ENCODE measurements around the gene FAM186B. TPM values are rescaled to one million over a fixed set of nuclear protein-coding genes. Genes with fewer than 3 reads are reported as not detected.

Gene FAM186B
- total RNA-seq, 1 donor from 2014 or later, result not detected

DNA sequence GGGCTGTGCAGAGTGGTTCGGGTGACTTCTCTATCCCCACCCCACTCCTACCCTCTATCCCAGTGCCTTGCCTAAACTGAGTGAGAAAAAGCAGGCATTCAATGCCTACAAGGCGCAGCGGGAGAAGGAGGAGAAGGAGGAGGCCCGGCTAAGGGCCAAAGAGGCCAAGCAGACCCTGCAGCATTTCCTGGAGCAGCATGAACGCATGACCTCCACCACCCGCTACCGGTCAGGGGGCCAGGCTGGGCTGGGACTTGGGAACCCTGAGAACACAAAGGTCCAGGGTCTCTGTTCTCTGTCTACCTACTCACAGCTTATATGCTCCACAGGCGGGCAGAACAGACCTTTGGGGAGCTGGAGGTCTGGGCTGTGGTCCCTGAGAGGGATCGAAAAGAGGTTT, 29.6 kb upstream of the FAM186B start:
- H3K4me3 ChIP-seq (ENCODE audit: low read depth, low read length), result no peak overlapping the region
- DNase-seq (ENCODE audit: low read depth), result no peak
- TF ChIP-seq CTCF (conservative IDR thresholded peaks at IDR 0.05; ENCODE audit: low read depth, low read length), result no peak

DNA sequence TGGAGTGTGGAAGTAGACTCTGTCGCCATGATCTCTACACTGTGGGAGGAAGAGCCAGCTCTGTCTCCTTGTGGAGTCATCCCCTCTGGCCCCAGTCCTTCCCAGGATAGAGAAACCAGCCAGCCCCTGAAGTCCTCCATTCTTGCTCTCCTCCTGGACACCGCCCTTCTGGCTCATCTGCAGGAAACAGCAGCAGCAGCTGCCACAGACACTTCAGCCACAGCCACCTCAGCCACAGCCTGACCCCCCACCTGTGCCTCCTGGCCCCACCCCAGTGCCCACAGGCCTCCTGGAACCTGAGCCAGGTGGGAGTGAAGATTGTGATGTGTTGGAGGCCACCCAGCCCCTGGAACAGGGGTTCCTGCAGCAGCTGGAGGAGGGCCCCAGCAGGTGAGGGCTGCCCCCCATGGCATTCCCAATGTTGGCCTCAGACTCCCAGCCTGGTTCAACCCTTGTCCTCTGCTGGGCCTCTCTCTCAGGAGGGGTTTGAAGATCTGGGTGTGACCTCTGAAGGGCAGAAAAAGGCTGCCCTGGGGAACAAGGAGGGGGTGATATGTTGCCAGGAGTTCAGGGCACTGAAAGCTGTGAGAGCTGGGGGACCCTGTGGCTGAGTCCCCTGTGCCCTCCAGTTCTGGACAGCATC, 28.4 kb upstream of the FAM186B start:
- no peak for TF ChIP-seq CTCF (conservative IDR thresholded peaks at IDR 0.05; ENCODE audit: low read depth, low read length)
- no peak for DNase-seq (ENCODE audit: low read depth)
- H3K4me3 ChIP-seq (ENCODE audit: low read depth, low read length), result no peak overlapping the region

GRCh38 chr12:49632986-49633702, 27.7 kb upstream of the FAM186B start:
- TF ChIP-seq CTCF (conservative IDR thresholded peaks at IDR 0.05; ENCODE audit: low read depth, low read length), result no peak
- no peak overlapping the region for H3K4me3 ChIP-seq (ENCODE audit: low read depth, low read length)
- no peak for DNase-seq (ENCODE audit: low read depth)

- no peak overlapping the region for H3K4me3 ChIP-seq (ENCODE audit: low read depth, low read length)
- no peak for DNase-seq (ENCODE audit: low read depth)
- TF ChIP-seq CTCF (conservative IDR thresholded peaks at IDR 0.05; ENCODE audit: low read depth, low read length), result no peak
Observed at GRCh38 chr12:49632401-49632800, 27.0 kb upstream of the FAM186B start.

GRCh38 chr12:49631336-49631907, 26.0 kb upstream of the FAM186B start:
- DNase-seq (ENCODE audit: low read depth), result no peak
- no peak for TF ChIP-seq CTCF (conservative IDR thresholded peaks at IDR 0.05; ENCODE audit: low read depth, low read length)
- no peak overlapping the region for H3K4me3 ChIP-seq (ENCODE audit: low read depth, low read length)

- no peak for TF ChIP-seq CTCF (conservative IDR thresholded peaks at IDR 0.05; ENCODE audit: low read depth, low read length)
- no peak overlapping the region for H3K4me3 ChIP-seq (ENCODE audit: low read depth, low read length)
- DNase-seq (ENCODE audit: low read depth), result peak; percentile 20
Observed at GRCh38 chr12:49627752-49628360, 22.4 kb upstream of the FAM186B start.

Measured in epithelial cell of proximal tubule (primary cell).